Globus pallidus (tissue), 1 donor: ENCODE results near the gene VPS18.

Experiments
- DNase-seq: peaks from one replicate; pipeline ENCODE4 v3.0.0-alpha.2; 2015; ENCODE audit warnings: low spot score

The VPS18 gene

GRCh38 chr15:40923551-40923950 lies 29.3 kb downstream of the VPS18 start:
- no peak for DNase-seq

- DNase-seq = no peak
These were observed 31.2 kb downstream of the VPS18 start for GRCh38 chr15:40925495-40925862.

DNA sequence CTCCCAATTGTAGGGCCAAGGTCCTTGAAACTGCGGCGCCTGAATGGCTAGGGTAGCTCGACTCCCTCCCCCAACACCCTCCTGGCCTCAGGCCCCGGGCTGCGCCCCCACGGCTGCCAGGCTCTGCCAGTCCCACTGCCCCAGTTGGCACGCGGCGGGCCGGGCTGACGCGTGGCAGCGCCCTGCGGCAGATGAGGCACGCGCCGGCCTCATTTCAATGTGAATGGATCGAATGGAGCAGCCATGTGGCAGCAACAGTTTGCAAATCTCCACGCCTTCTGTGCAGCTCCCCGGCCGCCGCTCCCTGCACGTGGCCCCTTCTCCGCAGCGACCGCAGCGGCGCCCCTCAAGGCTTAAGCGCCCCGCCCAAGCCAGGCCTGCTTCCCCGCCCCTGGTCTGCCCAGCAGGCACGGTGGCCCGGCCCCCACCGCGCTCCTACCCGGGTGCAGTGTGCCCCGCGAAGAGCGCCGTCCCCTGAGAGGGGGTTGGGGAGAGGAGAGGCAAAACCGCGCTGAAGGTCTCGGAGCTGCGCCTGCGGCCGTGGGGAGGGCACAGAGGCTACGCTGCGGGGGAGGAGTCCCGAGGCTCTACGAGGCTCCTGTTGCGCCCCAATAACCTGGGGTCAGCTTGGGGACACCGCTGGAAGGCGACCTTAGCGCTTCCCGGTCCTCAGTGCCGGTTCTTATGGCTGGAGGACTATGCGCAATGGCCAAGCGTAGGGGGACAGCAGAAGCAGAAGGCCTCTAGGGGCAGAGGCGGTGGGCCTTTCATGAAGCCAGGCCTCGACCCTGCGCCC lies 31.8 kb downstream of the VPS18 start:
- DNase-seq = no peak

GRCh38 chr15:40926659-40927494 lies 32.6 kb downstream of the VPS18 start:
- DNase-seq = no peak

GRCh38 chr15:40927495-40927872 lies 33.2 kb downstream of the VPS18 start:
- no peak for DNase-seq

DNA sequence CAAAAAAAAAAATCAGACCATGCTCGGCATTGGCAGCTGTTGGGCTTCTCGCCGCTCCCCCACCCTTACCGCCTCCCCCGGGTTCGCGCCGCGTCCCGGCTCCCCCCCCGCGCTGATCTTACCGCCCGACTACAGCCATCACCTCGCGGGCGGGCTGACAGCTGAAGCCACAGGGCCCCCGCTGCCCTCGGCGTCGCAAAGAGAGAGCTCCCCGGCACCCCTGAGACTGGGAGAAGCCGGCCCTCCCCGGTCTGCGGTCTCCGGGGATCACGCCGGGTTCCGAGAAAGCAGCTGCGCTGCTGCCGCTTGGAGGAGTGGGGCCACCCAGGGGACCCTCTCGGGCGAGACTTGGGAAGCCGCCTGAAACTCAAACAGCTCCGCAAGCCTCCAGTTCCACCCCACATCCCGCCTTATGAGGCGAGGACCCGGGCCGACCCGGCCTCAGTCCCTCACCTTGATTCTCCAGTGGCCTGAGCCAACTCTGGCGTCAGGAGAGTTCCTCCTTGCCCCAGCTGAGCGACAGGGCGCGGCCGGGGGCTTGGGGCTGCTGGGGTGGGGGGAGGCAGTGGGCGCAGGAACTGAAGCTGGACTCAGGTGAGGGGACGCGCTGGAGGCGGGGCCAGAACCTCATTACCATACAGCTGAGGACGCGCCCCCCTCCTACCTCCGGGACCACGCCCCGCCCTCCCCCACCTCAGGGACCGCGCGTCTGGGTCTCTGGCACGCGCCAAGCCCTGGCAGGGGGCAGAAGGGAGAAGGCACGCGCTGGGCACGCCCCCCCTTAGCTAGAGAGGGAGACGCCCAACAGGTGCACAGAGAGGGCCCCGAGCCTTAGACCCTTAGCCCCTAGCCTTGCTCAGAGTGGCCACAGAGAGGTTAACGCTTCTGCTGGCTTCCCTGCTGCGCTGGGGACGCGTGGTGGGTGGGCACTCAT lies 33.9 kb downstream of the VPS18 start:
- DNase-seq = no peak

DNA sequence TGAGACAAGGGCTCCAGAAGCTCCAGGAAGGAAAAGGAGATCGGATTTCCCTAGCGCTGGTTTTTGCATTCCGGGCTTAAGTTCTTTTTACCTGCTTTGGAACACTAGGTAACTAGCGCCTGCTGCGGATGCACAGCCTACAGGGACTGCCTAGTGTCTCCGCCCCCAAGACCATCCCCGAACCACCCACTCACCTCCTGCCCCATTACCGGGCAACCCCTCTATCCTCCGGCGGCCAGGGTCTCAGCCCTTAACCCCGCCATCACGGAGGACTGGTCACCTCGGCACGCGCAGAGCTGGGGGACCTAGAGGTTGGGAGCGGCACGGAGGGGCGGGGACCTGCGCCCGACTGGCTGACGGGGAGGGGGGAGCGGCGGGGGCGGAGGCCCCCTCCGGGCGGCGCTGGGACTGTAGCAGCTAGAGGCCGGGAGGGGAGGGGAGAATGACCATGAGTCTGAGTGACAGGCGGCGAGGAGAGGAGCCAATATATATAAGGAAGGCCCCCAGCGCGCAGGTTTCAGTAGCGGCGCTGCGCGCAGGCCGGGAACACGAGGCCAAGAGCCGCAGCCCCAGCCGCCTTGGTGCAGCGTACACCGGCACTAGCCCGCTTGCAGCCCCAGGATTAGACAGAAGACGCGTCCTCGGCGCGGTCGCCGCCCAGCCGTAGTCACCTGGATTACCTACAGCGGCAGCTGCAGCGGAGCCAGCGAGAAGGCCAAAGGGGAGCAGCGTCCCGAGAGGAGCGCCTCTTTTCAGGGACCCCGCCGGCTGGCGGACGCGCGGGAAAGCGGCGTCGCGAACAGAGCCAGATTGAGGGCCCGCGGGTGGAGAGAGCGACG lies 34.8 kb downstream of the VPS18 start, which contains the start of gene DLL4:
Gene DLL4 (plus strand): TSS at position 520 of the 839 bp plus-strand sequence. CDS start 329 bp downstream, outside the sequence.
- no peak for DNase-seq

DNA sequence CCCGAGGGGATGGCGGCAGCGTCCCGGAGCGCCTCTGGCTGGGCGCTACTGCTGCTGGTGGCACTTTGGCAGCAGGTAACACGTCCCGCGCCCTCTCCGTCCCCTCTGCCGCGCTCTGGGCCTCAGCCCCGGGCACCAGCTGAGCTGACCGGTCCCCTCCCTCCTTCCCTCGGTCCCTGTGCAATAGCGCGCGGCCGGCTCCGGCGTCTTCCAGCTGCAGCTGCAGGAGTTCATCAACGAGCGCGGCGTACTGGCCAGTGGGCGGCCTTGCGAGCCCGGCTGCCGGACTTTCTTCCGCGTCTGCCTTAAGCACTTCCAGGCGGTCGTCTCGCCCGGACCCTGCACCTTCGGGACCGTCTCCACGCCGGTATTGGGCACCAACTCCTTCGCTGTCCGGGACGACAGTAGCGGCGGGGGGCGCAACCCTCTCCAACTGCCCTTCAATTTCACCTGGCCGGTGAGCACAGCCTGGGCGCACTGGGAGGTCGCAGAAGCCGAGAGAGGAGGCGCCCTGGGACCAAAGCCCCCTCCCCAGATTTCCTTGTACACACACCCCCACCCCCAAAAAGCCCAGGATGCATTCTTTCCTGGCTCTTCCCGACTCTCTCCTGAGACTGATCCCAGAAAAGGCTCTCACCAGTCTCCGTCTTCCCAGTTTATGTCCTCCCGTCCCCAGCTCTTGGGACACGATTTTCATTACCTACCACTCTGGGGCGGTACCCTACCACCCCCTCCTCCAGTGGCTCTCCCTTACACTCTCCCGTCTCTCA lies 35.6 kb downstream of the VPS18 start:
- DNase-seq = no peak

DNA sequence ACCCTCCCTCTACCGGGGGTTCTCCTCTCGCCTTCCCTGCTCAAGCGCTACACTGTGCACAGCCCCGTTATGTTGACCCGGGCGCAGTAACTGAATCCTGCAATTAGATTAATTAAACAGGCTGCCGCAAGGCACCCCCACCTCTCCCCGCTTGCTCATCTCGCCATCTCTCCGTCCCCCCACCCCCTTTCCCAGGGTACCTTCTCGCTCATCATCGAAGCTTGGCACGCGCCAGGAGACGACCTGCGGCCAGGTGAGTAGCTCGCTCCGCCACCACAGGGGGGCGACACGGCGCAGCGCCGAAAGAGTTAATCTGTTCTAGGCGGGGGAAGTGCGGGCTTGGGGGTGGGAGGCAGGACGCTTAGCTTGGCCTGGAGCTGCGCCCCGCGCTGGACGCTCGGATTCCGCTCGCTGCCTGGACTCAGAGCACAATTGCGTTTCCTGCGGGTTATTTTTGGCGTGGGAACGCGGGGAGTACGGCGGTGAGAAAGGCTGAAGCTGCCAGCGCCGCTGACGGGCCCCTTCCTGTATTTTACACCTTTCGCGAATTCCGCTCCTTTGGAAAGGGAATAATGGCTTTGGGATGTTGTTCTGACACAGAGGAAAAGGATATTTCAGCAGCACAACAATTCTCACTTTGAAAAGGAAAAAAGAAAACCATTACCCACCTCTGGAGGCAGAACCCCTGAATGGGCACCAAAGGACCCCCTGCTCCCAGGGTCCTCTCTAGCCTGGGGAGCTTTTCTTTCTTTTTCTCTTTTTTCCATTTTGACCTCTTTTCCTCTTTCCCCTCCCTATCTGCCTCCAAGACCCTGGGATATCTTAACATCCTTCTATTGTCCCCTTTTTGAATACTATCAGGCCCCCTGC lies 36.4 kb downstream of the VPS18 start:
- DNase-seq = no peak

GRCh38 chr15:40931300-40932142 lies 37.3 kb downstream of the VPS18 start:
- no peak for DNase-seq

DNA sequence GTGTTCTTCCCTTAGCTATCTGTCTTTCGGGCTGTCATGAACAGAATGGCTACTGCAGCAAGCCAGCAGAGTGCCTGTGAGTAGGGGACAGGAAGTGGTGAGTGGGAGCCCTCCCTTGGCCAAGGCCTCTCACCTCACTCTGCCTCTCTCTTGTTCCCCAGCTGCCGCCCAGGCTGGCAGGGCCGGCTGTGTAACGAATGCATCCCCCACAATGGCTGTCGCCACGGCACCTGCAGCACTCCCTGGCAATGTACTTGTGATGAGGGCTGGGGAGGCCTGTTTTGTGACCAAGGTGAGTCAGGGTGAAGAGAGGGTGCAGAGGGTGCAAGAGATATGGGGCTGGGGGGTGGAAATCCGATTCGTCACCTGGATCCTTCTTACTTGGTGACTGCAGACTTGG lies 37.9 kb downstream of the VPS18 start:
- no peak for DNase-seq

DNA sequence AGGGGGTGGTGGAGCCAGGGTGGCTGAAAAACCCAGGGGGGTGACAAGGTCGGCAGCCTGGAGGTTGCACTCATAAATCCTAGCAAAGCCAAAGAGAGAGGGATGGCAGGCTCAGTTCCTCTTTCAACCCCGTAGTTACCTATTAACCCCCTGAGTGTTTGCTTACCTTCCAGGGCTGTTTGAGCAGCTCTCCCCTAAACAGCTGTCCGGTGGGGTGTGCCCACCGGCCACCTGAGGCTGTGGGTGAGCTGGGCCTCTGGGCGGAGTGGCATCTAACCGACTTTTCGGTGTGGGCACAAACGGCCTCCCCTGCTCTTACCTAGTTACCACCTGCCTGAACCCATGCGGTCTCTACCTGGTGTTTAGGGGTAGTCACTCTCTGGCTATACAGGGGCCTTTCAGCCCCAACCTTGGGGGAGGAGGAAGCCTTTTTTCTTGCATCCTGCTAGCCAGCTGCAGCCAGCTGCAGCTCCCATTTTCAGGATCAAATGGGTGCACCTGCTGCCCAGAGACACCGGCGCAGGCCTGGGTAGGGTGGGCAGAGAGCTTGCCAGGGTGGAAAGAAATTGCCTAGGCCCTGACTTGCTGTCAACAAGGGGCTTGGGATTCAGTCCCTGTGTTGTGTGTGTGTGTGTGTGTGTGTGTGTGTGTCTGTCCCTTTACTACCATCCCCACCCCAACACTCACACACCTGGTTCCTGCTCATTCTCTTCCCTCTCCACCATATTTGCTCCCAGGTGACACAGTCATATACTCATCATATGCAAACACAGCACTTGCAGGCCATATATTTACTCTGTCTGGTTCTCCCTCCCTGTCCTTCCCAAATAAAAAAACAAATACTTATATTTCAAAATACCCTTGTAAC lies 38.6 kb downstream of the VPS18 start:
- DNase-seq = no peak

GRCh38 chr15:40933517-40933902 lies 39.3 kb downstream of the VPS18 start:
- no peak for DNase-seq

GRCh38 chr15:40934457-40934856 lies 40.2 kb downstream of the VPS18 start:
- no peak for DNase-seq

- no peak for DNase-seq
These were observed 42.0 kb downstream of the VPS18 start for GRCh38 chr15:40936234-40936708.

DNA sequence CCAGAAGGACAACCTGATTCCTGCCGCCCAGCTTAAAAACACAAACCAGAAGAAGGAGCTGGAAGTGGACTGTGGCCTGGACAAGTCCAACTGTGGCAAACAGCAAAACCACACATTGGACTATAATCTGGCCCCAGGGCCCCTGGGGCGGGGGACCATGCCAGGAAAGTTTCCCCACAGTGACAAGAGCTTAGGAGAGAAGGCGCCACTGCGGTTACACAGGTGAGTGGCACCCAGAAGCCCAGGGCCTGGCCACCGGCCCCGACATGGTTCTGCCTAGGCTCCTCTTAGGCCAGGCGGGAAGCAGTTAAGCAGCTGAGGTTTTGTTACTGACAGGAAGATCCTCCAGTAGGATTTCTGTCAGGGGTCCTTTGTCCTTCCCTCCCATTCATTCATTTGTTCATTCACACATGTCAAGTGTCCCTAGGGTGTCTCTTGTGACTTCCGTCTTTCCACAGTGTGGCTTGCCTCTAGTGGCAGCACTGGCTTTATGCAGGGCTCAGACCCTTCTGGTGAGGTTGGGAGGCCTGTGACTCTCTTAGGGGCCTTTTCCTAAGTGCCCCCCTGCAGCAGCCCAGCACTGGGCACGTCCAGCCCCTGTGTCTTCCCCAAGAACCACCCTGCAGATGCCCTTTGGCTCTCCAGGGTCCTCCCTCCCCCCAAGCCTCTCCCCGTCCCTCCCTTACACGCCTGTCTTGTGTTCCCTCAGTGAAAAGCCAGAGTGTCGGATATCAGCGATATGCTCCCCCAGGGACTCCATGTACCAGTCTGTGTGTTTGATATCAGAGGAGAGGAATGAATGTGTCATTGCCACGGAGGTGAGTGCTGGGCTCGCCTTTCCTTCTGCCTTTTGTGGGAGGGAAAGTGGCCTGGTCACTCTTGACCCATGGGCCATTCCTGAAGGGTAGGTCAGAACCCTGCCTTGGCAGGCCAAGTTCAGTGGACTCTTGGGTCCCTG lies 42.7 kb downstream of the VPS18 start:
- no peak for DNase-seq
